Activated naive CD4-positive, alpha-beta T cell treated with anti-CD3 and anti-CD28 coated beads, Interleukin-2, amount 10 ng/mL, durations not matched to agents 5 hours and 36 hours (primary cell): Measurements from ENCODE around the gene LRRN1. TPM values are rescaled to one million over a fixed set of nuclear protein-coding genes. Genes with fewer than 3 reads are reported as not detected.

Experiments
- total RNA-seq, 2 experiments: library from RNA; stranded (reverse); gene quantifications; one replicate each; pipeline ENCODE4 v1.2.3, GENCODE V29; 2021

LRRN1 gene
- total RNA-seq, result 1 to 10 TPM; 1.9 to 2.1 TPM

DNA sequence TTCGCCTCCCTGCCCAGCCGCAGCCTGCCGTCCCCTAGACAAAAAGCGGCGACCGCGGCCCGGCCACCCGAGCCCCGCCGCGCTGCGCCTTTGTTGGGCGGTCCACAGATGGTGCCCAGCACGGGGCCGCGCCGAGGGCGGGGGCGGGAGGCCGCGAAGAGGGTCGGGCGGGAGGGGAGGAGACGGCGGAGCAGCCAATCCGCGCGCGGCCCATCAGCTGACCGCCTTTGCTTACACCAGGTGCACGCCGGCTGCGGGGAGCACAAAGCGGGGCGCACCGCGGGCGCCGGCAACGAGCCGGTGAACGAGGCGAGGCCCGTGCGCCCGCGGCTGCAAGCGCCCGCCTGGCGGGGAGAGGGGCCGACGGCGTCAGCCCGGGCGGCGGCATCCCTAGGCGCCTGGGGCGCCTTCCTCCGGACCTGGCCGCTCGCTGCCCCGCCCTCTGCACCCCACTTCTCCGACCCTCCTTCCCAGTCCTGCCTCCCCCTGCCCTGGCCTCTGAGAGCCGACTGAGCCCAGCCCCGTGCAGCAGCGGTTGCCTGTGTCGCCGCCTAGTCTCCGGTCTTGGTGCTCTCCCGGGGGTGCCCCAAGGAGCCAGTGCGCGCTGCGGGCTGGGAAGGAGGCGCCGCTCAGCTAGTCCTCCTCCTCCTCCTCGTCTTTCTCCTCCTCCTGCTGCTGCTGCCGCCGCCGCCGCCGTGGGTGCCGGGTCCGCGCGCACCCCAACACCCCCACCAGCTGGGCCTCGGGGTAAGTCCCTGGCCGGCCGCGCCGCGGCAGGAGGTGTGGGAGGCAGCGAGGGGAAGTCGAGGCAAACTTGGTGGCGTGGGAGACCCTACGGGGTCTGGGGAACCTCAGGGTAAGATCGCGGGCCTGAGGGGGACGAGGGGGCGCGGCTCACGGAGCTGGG lies at the start of gene LRRN1:
Gene LRRN1, plus strand, starts transcription at position 259 of the 907 bp plus-strand sequence. CDS start 45,211 bp downstream, outside the sequence.

